Tibial artery (tissue), 4 donors: ENCODE results near the gene CTIF.

ENCODE experiments used
- DNase-seq, 2 donors: peaks; one replicate each; pipeline ENCODE4 v3.0.0-alpha.2; 2019
- H3K27ac ChIP-seq, 2 donors: fragments of 200-600 bp; sonication (generic) in 1 of 2; 1 replicate in 1 of 2; 2 replicates in 1 of 2; pipeline ENCODE4 v1.5.1; 2018 to 2019; ENCODE audit warnings: mild to moderate bottlenecking in 1 of 2
- H3K27me3 ChIP-seq, 2 donors: fragments of 200-600 bp; sonication (generic) in 1 of 2; one replicate each; pipeline versions ENCODE4 v1.5.1 to v1.6.0; 2016 to 2019
- H3K36me3 ChIP-seq, 3 donors: fragments of 200-600 bp; sonication (generic) in 2 of 3; one replicate each; pipeline ENCODE4 v1.5.1; 2016 to 2019; ENCODE audit warnings: mild to moderate bottlenecking in 2 of 3
- H3K4me1 ChIP-seq, 4 donors: fragments of 200-600 bp; sonication (generic) in 2 of 4; 1 replicate in 3 of 4; 2 replicates in 1 of 4; pipeline ENCODE4 v1.5.1; 2016 to 2019
- H3K4me3 ChIP-seq, 2 donors: fragments of 200-600 bp; sonication (generic) in 1 of 2; 1 replicate in 1 of 2; 2 replicates in 1 of 2; pipeline ENCODE4 v1.5.1; 2018 to 2019; ENCODE audit warnings: mild to moderate bottlenecking in 2 of 2
- H3K9me3 ChIP-seq, 3 donors: fragments of 200-600 bp; sonication (generic) in 1 of 3; one replicate each; pipeline ENCODE4 v1.5.1; 2016 to 2019
- intact Hi-C: fragments of 100-400 bp; cut with DNase I; formaldehyde crosslinking; loops from one replicate; pipeline ENCODE4 v1.15.0; 2023; ENCODE audit warnings: low total_unique reads
- TF ChIP-seq, protein P1 (sequence below), 2 experiments: fragments of 200-600 bp in 1 of 2; fragments of 450-650 bp in 1 of 2; IDR thresholded peaks; one replicate each; pipeline ENCODE4 v1.5.1; 2017 to 2019; ENCODE audit warnings: antibody characterized with exemption in 2 of 2, mild to moderate bottlenecking in 1 of 2, moderate library complexity in 1 of 2

Gene CTIF

DNA sequence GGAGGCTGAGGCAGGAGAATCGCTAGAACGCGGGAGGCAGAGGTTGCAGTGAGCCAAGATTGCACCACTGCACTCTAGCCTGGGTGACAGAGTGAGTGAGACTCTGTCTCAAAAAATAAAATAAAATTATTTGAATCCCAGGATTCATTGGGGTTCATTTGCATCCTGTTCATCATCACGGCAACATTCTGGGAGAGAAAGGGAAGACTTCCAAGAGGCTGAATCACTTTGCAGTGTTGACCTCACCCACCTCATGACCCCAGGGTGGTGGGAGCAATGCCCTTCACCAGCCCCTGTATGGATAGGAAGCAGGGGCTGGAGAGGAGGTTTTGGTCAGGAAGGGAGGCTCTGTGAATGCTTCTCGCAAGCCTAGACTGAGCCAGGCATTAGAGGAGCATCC lies 195.6 kb downstream of the CTIF start:
- no peaks in the 10 kb centered on the region for H3K27me3 ChIP-seq
- TF ChIP-seq, protein P1, sequence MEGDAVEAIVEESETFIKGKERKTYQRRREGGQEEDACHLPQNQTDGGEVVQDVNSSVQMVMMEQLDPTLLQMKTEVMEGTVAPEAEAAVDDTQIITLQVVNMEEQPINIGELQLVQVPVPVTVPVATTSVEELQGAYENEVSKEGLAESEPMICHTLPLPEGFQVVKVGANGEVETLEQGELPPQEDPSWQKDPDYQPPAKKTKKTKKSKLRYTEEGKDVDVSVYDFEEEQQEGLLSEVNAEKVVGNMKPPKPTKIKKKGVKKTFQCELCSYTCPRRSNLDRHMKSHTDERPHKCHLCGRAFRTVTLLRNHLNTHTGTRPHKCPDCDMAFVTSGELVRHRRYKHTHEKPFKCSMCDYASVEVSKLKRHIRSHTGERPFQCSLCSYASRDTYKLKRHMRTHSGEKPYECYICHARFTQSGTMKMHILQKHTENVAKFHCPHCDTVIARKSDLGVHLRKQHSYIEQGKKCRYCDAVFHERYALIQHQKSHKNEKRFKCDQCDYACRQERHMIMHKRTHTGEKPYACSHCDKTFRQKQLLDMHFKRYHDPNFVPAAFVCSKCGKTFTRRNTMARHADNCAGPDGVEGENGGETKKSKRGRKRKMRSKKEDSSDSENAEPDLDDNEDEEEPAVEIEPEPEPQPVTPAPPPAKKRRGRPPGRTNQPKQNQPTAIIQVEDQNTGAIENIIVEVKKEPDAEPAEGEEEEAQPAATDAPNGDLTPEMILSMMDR (IDR thresholded peaks at IDR 0.05) = no peak
- H3K9me3 ChIP-seq = no peaks in the 10 kb centered on the region
- H3K36me3 ChIP-seq = no peaks in the 10 kb centered on the region
- peak overlapping the region; percentile 66 to 74 for H3K27ac ChIP-seq
- no peak overlapping the region for H3K4me3 ChIP-seq
- no peak for DNase-seq
- peaks cover 0 to 48% (median 38%) of the 10 kb centered on the region in 4 donors for H3K4me1 ChIP-seq
- intact Hi-C loops = no loop called here

DNA sequence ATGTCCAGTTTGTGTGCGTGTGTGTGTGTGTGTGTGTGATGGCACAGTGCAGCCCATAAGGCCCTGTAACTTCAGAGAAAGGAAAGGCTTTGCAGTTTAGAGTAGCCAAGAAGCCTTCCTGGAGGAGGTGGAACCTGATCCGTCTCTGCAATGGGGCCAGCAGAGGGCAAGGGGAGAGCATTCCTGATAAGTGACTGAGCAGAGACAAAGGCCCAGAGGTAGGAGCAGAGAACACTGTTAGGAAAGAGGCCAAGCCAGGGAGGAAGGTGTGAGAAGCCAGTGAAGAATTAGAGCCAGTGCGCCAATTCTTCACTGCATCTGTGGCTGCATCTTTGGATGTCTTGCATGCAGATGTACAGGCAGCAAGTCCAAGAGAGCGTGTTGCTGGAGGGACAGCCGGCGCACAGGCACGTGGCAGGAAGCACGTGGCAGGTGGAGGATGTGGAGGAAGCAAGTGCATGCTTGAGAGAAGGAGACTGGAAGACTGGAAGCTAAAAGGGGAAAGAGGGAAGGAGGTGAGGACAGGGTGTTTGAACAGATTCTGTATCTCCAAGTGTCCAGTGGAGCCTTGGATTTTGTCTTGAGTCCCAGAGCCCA lies 196.3 kb downstream of the CTIF start:
- no peak overlapping the region for H3K4me3 ChIP-seq
- DNase-seq = no peak
- TF ChIP-seq, protein P1 (IDR thresholded peaks at IDR 0.05) = no peak
- peaks cover 0 to 55% (median 44%) of the 10 kb centered on the region in 4 donors for H3K4me1 ChIP-seq
- no peaks in the 10 kb centered on the region for H3K9me3 ChIP-seq
- H3K27me3 ChIP-seq = no peaks in the 10 kb centered on the region
- intact Hi-C loops = no loop called here
- H3K27ac ChIP-seq = no peak overlapping the region
- H3K36me3 ChIP-seq = no peaks in the 10 kb centered on the region

DNA sequence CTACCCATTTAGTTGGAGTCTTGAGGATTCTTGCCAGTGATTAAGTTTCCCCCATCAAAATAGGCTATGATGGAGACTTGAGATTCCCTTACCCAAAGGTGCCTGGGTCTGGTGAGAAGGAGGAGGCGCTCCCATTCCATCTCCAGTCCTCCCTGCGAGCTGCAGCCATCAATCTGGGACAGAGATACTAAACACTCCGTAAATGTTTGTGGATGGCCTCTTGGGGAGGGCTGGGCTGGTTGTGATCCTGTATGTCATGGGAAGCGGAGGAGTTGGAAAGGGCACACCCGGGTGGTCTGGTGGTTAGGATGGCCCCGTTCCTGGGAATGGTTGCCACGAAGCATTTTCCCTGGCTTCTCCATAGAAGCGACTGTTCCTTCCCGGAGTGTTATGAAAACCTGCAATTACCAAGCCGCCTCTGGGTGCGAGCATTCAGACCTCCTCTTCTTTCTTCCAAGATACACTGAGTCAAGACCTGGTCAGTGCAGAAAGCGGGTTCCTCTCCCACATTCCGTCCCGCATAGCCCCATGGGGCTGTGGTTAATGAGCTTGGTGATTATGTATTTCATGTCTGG lies 196.9 kb downstream of the CTIF start:
- H3K4me3 ChIP-seq = no peak overlapping the region
- no peak overlapping the region for H3K27ac ChIP-seq
- H3K4me1 ChIP-seq = peaks cover 0 to 61% (median 50%) of the 10 kb centered on the region in 4 donors
- intact Hi-C loops = no loop called here
- no peaks in the 10 kb centered on the region for H3K9me3 ChIP-seq
- TF ChIP-seq, protein P1 (IDR thresholded peaks at IDR 0.05) = no peak
- no peaks in the 10 kb centered on the region for H3K27me3 ChIP-seq
- DNase-seq = no peak
- H3K36me3 ChIP-seq = no peaks in the 10 kb centered on the region

DNA sequence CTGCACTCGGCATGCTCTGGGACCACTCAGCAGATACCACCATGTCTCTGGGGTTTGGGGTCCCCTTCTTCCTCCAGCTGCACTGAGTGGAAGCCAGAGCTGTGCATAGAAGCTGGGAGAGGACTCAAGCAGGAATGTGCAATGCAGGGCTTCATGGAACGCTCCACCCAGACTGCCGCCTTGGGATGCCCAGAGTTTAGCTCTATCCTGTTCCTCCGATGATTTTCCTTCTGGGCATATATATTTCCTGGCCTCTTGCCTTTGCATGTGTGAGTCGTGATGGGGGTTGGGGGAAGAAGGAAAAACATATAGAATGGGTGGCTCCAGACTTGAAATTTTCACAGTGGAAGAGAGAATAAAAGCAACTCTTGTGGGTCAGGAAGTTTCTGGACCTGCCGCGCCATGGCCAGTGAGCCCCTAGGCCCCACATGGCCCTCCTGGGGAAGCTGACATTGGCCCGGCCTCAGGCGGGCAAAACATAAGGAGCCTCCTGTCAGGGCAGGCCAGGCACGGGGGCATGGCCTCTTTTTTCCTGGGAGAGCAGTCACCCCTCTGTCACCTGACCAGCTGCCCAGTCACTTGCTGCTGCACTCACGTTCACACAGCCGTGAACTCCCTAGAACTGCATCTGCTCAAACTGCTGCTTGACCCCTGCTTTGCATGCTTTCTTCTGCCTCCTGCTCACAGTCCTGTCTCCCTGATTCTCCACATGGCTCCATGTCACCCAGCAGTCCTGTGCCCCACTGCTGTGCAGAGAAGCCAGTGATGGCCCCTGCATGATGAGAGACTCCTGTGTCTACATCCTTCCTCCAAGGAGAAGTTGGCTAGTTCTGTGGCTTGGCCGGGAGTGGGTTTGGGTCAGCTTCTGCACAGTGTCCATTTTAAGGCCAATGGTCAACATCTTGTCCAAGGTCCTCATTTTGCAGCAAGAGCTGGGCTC lies 197.8 kb downstream of the CTIF start:
- no peaks in the 10 kb centered on the region for H3K36me3 ChIP-seq
- no peak overlapping the region for H3K27ac ChIP-seq
- H3K4me3 ChIP-seq = no peak overlapping the region
- no peaks in the 10 kb centered on the region for H3K27me3 ChIP-seq
- peaks cover 0 to 69% (median 56%) of the 10 kb centered on the region in 4 donors for H3K4me1 ChIP-seq
- TF ChIP-seq, protein P1 (IDR thresholded peaks at IDR 0.05) = no peak
- DNase-seq = no peak
- intact Hi-C loops = no loop called here
- H3K9me3 ChIP-seq = no peaks in the 10 kb centered on the region

DNA sequence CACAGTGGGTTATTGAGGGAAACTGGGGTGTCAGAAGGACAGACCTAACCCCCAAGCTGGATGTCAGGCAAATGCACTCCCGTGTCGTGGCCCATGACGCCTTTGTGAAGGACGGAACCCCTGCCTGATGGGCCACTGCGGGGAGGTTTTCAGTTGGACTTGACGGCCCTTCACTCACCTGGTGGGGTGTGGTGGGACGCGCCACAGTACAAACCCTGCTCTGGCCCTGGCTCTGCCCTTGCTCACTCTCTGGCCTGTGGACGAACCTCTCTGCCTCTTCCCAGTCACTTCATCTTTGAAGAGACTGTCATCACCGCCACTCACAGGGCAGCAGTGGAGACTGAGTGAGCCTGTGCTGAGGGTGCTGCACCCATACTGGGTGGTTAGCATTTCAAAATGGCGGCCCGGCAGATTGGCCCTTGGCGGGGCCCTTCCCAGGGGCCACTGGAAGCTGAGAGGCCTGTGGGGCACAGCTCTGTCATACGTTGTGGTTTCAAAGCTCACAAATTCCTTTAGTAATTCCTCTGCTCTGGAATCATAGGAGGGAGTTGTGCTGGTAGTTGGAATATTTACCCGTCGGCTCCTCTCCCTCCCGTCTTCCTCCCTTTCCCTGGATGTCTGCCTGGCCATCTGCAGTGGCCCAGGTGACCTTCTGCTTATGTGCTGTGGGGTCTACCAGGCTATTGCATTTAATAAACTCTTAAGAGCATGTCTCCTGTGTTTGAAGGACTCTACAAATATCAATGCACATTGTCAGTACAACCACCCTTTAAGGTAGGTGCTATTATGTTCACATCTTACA lies 200.6 kb downstream of the CTIF start:
- peaks cover 0 to 78% (median 66%) of the 10 kb centered on the region in 4 donors for H3K4me1 ChIP-seq
- no peaks in the 10 kb centered on the region for H3K36me3 ChIP-seq
- H3K9me3 ChIP-seq = no peaks in the 10 kb centered on the region
- no peaks in the 10 kb centered on the region for H3K27me3 ChIP-seq
- no peak overlapping the region for H3K4me3 ChIP-seq
- TF ChIP-seq, protein P1 (IDR thresholded peaks at IDR 0.05) = no peak
- peak overlapping the region; percentile 70 to 86 for H3K27ac ChIP-seq
- intact Hi-C loops = no loop called here
- DNase-seq = no peak
